Lung (tissue), 12 donors: ENCODE data around the gene CAP1. TPM values are rescaled to one million over a fixed set of nuclear protein-coding genes. Genes with fewer than 3 reads are reported as not detected.

Source experiments
- ATAC-seq: fragments of 200-7000 bp; cut with Tn5 transposase; one replicate; pipeline ENCODE4 v1.9.1; 2020; ENCODE audit warnings: moderate number of reproducible peaks; ENCODE audit not compliant: insufficient read depth, low FRiP score
- DNase-seq, 3 donors: peaks; one replicate each; pipeline ENCODE4 v3.0.0-alpha.2; 2013 to 2017
- H3K27ac ChIP-seq, 2 donors: one replicate each; pipeline ENCODE4 v1.5.1; 2013; ENCODE audit warnings: mild to moderate bottlenecking in 2 of 2, moderate library complexity in 2 of 2, control low read depth in 1 of 2, inconsistent platforms in 1 of 2, low read depth in 1 of 2, low read length in 1 of 2
- H3K27me3 ChIP-seq, 3 donors: one replicate each; pipeline ENCODE4 v1.5.1; 2013; ENCODE audit warnings: low read length in 2 of 3; ENCODE audit not compliant: control insufficient read depth in 3 of 3, insufficient read depth in 3 of 3
- H3K36me3 ChIP-seq, 4 donors: one replicate each; pipeline ENCODE4 v1.5.1; 2013; ENCODE audit warnings: low read length in 4 of 4, mild to moderate bottlenecking in 1 of 4, moderate library complexity in 1 of 4; ENCODE audit not compliant: control insufficient read depth in 4 of 4, insufficient read depth in 4 of 4
- H3K4me1 ChIP-seq, 5 donors: one replicate each; pipeline ENCODE4 v1.5.1; 2013; ENCODE audit warnings: low read length in 5 of 5, mild to moderate bottlenecking in 2 of 5, moderate library complexity in 1 of 5; ENCODE audit not compliant: control insufficient read depth in 5 of 5, insufficient read depth in 5 of 5
- H3K4me3 ChIP-seq: one replicate; pipeline ENCODE4 v1.5.1; 2013; ENCODE audit warnings: mild to moderate bottlenecking, control low read depth, moderate library complexity
- H3K9ac ChIP-seq, 2 donors: one replicate each; pipeline ENCODE4 v1.5.1; 2013; ENCODE audit warnings: low read length in 2 of 2, control low read depth in 1 of 2; ENCODE audit not compliant: insufficient read depth in 1 of 2
- H3K9me3 ChIP-seq, 4 donors: one replicate each; pipeline ENCODE4 v1.5.1; 2013; ENCODE audit warnings: low read length in 3 of 4, mild to moderate bottlenecking in 1 of 4, moderate library complexity in 1 of 4; ENCODE audit not compliant: control insufficient read depth in 4 of 4, insufficient read depth in 3 of 4
- WGBS, 2 donors: extraction: QIAGEN DNeasy Blood & Tissue Kit; methylation state at CpG; one replicate each; pipeline ENCODE4 v1.1.7; 2013; 5-methylcytosine and 5-hydroxymethylcytosine counted together
- polyA plus RNA-seq, 2 donors: library from polyadenylated mRNA; stranded (reverse); fragments of 200-250 nt; gene quantifications; one replicate each; pipeline ENCODE4 v1.2.1, GENCODE V29; 2013
- total RNA-seq, 2 donors: library from RNA; depleted of rRNA in 1 of 2; stranded (reverse); fragments of >200 nt in 1 of 2; gene quantifications; one replicate each; pipeline ENCODE4 v1.2.1, GENCODE V29; 2014 to 2021
- TF ChIP-seq, protein P1 (sequence below): IDR thresholded peaks from 2 replicates; pipeline ENCODE4 v1.5.1; 2012; ENCODE audit warnings: mild to moderate bottlenecking; ENCODE audit errors: control extremely low read depth, extremely low read depth
- donor health status: control.
- donor health status: control.
- donor health status: Bipolar disorder and iron deficiency.
- donor health status: healthy.
- donor health status: DM: yes; HTN: yes; CAD: no.

The CAP1 gene
- total and polyA plus RNA-seq, 4 donors, result 109 to 454 (median 285) TPM

DNA sequence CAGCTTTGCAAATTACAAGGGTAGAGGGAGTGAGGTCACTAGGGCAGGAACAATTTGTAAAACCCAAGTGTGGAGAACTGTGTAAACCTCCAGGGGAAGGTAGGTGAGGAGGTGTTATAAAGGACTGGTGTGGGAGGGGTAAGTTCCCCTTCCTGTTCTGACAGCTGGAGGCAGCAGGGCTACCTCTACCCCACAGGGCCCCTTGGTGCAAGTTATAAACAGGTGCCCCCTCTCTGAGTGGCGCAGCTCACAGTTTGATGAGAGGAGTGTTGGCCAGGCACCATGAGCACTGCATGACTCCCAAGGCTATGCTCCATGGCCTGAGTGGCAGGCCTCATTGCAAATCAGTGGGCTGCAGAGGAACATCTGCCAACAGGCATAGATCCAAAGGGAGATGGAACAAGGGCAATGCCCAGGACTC is 44.5 kb upstream of the CAP1 start:
- ATAC-seq, result no peak
- TF ChIP-seq, protein P1, sequence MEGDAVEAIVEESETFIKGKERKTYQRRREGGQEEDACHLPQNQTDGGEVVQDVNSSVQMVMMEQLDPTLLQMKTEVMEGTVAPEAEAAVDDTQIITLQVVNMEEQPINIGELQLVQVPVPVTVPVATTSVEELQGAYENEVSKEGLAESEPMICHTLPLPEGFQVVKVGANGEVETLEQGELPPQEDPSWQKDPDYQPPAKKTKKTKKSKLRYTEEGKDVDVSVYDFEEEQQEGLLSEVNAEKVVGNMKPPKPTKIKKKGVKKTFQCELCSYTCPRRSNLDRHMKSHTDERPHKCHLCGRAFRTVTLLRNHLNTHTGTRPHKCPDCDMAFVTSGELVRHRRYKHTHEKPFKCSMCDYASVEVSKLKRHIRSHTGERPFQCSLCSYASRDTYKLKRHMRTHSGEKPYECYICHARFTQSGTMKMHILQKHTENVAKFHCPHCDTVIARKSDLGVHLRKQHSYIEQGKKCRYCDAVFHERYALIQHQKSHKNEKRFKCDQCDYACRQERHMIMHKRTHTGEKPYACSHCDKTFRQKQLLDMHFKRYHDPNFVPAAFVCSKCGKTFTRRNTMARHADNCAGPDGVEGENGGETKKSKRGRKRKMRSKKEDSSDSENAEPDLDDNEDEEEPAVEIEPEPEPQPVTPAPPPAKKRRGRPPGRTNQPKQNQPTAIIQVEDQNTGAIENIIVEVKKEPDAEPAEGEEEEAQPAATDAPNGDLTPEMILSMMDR, result no peak
- no peaks in the 10 kb centered on the region for H3K27me3 ChIP-seq
- no peak overlapping the region for H3K9ac ChIP-seq
- H3K27ac ChIP-seq, result no peak overlapping the region
- no peaks in the 10 kb centered on the region for H3K4me1 ChIP-seq
- H3K9me3 ChIP-seq, result no peaks in the 10 kb centered on the region
- DNase-seq, result no peak
- WGBS, 2 donors, result 79 to 93% methylated on average over 1 of the region's 1 CpG
- no peaks in the 10 kb centered on the region for H3K36me3 ChIP-seq
- no peak overlapping the region for H3K4me3 ChIP-seq

DNA sequence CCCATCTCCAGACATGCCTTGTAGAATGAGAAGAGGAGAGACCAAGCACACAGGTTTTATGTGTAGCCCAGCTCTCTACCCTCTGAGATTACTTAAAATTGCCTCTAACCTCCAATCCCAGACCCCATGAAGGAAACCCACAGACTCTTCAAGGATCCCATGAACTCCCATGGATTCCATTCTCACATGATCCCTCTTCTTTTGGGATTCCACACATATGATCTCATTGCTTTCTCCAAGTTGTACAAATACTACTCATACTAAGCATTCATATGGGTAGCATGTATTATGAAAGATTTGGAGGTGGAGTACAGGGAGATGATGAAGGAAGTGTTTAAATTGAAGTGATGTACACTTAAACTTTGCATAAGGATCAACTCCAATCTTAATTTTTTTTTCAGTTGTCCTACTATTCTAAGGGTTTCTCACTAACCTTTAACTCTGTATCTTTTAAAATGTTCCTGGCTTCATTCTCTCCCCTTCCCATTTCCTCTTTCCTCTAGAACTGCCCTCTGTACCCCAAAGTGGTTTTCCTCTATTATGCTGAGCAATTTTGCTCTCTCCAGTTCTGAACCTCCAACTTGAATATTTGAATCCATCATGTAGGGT is 44.0 kb upstream of the CAP1 start:
- DNase-seq, result no peak
- Histone ChIP-seq H3K36me3 (no peaks in the 10 kb centered on the region), H3K9me3 (no peaks in the 10 kb centered on the region), H3K9ac (no peak overlapping the region), H3K27ac (no peak overlapping the region), H3K4me3 (no peak overlapping the region), H3K27me3 (no peaks in the 10 kb centered on the region), H3K4me1 (no peaks in the 10 kb centered on the region)
- ATAC-seq, result no peak
- TF ChIP-seq, protein P1, result no peak

DNA sequence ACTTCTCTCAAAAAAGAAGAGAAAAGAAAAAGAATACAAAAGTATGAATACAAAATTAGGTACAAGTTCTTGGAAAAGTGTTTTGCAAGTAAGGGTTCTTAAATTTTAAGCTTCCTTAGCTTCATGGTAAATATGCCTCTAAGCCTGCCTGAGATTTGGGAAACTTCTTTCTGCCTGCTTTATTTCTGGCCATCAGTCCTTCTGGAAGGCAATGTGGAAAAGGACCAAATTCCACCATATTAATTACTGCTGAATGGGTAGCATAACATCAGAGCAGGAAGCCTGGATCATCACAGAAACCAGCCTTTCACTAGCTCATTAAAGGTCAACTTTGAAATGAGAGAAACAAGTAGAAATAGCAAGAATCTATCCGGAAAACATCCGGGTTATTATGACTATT is 39.1 kb upstream of the CAP1 start:
- TF ChIP-seq, protein P1, result no peak
- Histone ChIP-seq H3K27me3 (no peaks in the 10 kb centered on the region), H3K36me3 (no peaks in the 10 kb centered on the region), H3K4me1 (no peaks in the 10 kb centered on the region), H3K9me3 (no peaks in the 10 kb centered on the region), H3K27ac (no peak overlapping the region), H3K4me3 (no peak overlapping the region), H3K9ac (no peak overlapping the region)
- ATAC-seq (no peak), DNase-seq (no peak)
- 80 to 82% methylated on average over 2 of the region's 2 CpGs for WGBS, 2 donors
